H1 (cell line): ENCODE measurements around the gene LRP5. TPM values are rescaled to one million over a fixed set of nuclear protein-coding genes. Genes with fewer than 3 reads are reported as not detected.

Experiments used
- BCL11A ChIP-seq, 2 experiments: IDR thresholded peaks; one replicate each; pipeline ENCODE4 v1.6.1; 2011; ENCODE audit warnings: low read depth in 2 of 2, low read length in 2 of 2, mild to moderate bottlenecking in 2 of 2
- CEBPB ChIP-seq: IDR thresholded peaks from 2 replicates; pipeline ENCODE4 v1.6.1; 2012; ENCODE audit warnings: low read depth, low read length
- EP300 ChIP-seq, 2 experiments: IDR thresholded peaks; 1 replicate in 1 of 2; 2 replicates in 1 of 2; pipeline ENCODE4 v1.6.1; 2011 to 2012; ENCODE audit warnings: low read depth in 2 of 2, low read length in 2 of 2, mild to moderate bottlenecking in 2 of 2, borderline replicate concordance in 1 of 2, inconsistent platforms in 1 of 2, moderate library complexity in 1 of 2
- HDAC2 ChIP-seq, 2 experiments: fragments of 300-600 bp in 1 of 2; sonication (generic) in 1 of 2; IDR thresholded peaks; 2 replicates each; pipeline ENCODE4 v1.6.1; 2011 to 2012; ENCODE audit warnings: low read depth in 2 of 2, low read length in 2 of 2, mild to moderate bottlenecking in 2 of 2, moderate library complexity in 2 of 2, borderline replicate concordance in 1 of 2, inconsistent platforms in 1 of 2
- NRF1 ChIP-seq: IDR thresholded peaks from 2 replicates; pipeline ENCODE4 v1.6.1; 2011; ENCODE audit warnings: mild to moderate bottlenecking, low read depth, low read length, improper control_type of control experiment
- SRF ChIP-seq: IDR thresholded peaks from 2 replicates; pipeline ENCODE4 v1.6.1; 2011; ENCODE audit warnings: mild to moderate bottlenecking, low read depth, low read length, moderate library complexity
- TAF1 ChIP-seq: IDR thresholded peaks from 2 replicates; pipeline ENCODE4 v1.6.1; 2011; ENCODE audit warnings: mild to moderate bottlenecking, low read depth, low read length
- polyA plus RNA-seq, 7 experiments: library from polyadenylated mRNA; depleted of rRNA in 3 of 7; stranded (reverse) in 5 of 7; unstranded in 2 of 7; fragments of >200 nt in 5 of 7; fragments of 200-250 nt in 2 of 7; gene quantifications; 1 replicate in 5 of 7; 2 replicates in 1 of 7; 4 replicates in 1 of 7; pipeline versions ENCODE4 v1.2.1 to v1.2.3, GENCODE V29; 2011 to 2013; ENCODE audit warnings: missing spikeins in 2 of 7, mixed read lengths in 2 of 7
- total RNA-seq: library from RNA; stranded (reverse); fragmentation: NEBNext Ultra II Directional; extraction: Animal tissue kit (Norgen Biotek cat#: 25700); gene quantifications from 2 replicates; pipeline ENCODE4 v1.2.1, GENCODE V29; 2021
- TF ChIP-seq, protein P1 (sequence below): fragments of 300-600 bp; sonication (generic); IDR thresholded peaks from 2 replicates; pipeline ENCODE4 v1.7.1; 2012; ENCODE audit warnings: low read length, moderate library complexity, mild to moderate bottlenecking, inconsistent platforms; ENCODE audit not compliant: insufficient replicate concordance

Gene LRP5
- total and polyA plus RNA-seq, 2 of the 8 experiments (the other 6 are each of a cell fraction or from before 2014, with no cell fraction given), result 19.0 to 38.9 TPM

DNA sequence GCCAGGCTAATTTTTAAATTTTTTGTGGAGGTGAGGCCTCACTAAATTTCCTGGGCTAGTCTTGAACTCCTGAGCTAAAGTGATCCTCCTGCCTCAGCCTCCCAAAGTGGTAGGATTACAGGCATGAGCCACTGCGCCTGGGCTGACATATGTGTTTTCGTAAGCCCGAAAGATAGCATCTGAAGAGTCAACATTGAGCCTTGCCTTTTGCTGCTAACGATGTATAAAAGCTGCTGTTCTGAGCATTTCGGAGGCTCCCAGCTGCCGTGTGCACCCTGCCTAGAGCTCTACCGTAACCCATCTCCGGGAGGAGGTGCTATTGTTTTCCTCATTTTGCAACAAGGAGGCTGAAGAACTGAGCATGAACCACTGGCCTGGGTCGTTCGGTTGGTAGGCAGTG, 130.0 kb downstream of the LRP5 start (continued):
- TF ChIP-seq, protein P1, sequence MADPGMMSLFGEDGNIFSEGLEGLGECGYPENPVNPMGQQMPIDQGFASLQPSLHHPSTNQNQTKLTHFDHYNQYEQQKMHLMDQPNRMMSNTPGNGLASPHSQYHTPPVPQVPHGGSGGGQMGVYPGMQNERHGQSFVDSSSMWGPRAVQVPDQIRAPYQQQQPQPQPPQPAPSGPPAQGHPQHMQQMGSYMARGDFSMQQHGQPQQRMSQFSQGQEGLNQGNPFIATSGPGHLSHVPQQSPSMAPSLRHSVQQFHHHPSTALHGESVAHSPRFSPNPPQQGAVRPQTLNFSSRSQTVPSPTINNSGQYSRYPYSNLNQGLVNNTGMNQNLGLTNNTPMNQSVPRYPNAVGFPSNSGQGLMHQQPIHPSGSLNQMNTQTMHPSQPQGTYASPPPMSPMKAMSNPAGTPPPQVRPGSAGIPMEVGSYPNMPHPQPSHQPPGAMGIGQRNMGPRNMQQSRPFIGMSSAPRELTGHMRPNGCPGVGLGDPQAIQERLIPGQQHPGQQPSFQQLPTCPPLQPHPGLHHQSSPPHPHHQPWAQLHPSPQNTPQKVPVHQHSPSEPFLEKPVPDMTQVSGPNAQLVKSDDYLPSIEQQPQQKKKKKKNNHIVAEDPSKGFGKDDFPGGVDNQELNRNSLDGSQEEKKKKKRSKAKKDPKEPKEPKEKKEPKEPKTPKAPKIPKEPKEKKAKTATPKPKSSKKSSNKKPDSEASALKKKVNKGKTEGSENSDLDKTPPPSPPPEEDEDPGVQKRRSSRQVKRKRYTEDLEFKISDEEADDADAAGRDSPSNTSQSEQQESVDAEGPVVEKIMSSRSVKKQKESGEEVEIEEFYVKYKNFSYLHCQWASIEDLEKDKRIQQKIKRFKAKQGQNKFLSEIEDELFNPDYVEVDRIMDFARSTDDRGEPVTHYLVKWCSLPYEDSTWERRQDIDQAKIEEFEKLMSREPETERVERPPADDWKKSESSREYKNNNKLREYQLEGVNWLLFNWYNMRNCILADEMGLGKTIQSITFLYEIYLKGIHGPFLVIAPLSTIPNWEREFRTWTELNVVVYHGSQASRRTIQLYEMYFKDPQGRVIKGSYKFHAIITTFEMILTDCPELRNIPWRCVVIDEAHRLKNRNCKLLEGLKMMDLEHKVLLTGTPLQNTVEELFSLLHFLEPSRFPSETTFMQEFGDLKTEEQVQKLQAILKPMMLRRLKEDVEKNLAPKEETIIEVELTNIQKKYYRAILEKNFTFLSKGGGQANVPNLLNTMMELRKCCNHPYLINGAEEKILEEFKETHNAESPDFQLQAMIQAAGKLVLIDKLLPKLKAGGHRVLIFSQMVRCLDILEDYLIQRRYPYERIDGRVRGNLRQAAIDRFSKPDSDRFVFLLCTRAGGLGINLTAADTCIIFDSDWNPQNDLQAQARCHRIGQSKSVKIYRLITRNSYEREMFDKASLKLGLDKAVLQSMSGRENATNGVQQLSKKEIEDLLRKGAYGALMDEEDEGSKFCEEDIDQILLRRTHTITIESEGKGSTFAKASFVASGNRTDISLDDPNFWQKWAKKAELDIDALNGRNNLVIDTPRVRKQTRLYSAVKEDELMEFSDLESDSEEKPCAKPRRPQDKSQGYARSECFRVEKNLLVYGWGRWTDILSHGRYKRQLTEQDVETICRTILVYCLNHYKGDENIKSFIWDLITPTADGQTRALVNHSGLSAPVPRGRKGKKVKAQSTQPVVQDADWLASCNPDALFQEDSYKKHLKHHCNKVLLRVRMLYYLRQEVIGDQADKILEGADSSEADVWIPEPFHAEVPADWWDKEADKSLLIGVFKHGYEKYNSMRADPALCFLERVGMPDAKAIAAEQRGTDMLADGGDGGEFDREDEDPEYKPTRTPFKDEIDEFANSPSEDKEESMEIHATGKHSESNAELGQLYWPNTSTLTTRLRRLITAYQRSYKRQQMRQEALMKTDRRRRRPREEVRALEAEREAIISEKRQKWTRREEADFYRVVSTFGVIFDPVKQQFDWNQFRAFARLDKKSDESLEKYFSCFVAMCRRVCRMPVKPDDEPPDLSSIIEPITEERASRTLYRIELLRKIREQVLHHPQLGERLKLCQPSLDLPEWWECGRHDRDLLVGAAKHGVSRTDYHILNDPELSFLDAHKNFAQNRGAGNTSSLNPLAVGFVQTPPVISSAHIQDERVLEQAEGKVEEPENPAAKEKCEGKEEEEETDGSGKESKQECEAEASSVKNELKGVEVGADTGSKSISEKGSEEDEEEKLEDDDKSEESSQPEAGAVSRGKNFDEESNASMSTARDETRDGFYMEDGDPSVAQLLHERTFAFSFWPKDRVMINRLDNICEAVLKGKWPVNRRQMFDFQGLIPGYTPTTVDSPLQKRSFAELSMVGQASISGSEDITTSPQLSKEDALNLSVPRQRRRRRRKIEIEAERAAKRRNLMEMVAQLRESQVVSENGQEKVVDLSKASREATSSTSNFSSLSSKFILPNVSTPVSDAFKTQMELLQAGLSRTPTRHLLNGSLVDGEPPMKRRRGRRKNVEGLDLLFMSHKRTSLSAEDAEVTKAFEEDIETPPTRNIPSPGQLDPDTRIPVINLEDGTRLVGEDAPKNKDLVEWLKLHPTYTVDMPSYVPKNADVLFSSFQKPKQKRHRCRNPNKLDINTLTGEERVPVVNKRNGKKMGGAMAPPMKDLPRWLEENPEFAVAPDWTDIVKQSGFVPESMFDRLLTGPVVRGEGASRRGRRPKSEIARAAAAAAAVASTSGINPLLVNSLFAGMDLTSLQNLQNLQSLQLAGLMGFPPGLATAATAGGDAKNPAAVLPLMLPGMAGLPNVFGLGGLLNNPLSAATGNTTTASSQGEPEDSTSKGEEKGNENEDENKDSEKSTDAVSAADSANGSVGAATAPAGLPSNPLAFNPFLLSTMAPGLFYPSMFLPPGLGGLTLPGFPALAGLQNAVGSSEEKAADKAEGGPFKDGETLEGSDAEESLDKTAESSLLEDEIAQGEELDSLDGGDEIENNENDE, result no peak
- TF ChIP-seq NRF1 (no peak), EP300 (IDR thresholded peaks at IDR 0.05; ENCODE audit: borderline replicate concordance in 1 of 2, low read depth in 2 of 2, low read length in 2 of 2) (no peak), TAF1 (no peak), SRF (no peak), BCL11A (IDR thresholded peaks at IDR 0.05; ENCODE audit: low read depth in 2 of 2, low read length in 2 of 2) (no peak), CEBPB (no peak), HDAC2 (IDR thresholded peaks at IDR 0.05; ENCODE audit: borderline replicate concordance in 1 of 2, low read depth in 2 of 2, low read length in 2 of 2) (no peak)
